Measurements from ENCODE around the gene B3GALT4.

DNA sequence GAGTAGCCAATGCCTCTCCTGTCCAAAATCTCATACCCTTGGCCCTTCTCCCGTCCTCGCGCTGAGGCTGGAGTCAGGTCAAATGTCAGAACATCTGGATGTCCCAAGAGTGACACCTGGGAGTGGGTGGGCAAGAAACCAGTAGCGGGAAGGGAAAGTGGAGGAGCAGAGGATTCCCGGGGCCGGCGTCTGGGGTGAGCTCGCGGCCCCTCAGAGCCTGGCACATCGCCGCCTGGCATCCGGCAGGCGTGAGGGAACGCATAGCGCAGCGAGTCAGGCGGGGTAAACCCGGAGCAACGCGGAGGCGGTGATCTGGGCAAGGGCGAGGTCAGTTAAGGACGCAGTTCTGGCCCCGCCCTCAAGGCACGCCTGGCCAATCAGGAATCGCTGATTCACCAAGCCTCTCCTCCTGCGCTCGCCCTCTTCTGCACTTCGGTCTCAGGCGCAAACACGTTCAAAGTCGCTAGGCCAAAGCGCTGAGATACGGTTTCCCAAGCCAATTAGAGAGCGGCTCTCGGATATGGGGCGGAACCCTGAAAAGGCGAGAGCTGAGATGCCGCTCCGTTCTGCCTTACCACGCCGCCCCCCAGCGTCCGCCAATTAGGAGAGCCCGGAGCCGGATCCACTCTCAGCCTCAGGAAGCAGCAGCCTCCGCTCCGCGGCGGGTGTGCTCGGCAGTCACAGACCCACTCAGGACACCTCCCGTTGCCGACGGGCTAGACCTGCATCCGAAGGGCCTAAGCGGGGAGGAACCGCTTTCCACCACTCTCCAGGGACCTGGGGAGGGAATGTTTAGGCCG, 27.8 kb upstream of the B3GALT4 start:
- TF ChIP-seq, protein P1, sequence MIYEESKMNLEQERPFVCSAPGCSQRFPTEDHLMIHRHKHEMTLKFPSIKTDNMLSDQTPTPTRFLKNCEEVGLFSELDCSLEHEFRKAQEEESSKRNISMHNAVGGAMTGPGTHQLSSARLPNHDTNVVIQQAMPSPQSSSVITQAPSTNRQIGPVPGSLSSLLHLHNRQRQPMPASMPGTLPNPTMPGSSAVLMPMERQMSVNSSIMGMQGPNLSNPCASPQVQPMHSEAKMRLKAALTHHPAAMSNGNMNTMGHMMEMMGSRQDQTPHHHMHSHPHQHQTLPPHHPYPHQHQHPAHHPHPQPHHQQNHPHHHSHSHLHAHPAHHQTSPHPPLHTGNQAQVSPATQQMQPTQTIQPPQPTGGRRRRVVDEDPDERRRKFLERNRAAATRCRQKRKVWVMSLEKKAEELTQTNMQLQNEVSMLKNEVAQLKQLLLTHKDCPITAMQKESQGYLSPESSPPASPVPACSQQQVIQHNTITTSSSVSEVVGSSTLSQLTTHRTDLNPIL (CRISPR knock-in tag; IDR thresholded peaks at IDR 0.05; ENCODE audit: low read depth), result no peak
- no peak for TF ChIP-seq ARNTL (CRISPR knock-in tag; IDR thresholded peaks at IDR 0.05; ENCODE audit: borderline replicate concordance, low read depth)
- TF ChIP-seq ZFP30 (CRISPR knock-in tag; IDR thresholded peaks at IDR 0.05), result no peak
- TF ChIP-seq RARB (CRISPR knock-in tag; IDR thresholded peaks at IDR 0.05), result no peak
- TF ChIP-seq, protein P2, sequence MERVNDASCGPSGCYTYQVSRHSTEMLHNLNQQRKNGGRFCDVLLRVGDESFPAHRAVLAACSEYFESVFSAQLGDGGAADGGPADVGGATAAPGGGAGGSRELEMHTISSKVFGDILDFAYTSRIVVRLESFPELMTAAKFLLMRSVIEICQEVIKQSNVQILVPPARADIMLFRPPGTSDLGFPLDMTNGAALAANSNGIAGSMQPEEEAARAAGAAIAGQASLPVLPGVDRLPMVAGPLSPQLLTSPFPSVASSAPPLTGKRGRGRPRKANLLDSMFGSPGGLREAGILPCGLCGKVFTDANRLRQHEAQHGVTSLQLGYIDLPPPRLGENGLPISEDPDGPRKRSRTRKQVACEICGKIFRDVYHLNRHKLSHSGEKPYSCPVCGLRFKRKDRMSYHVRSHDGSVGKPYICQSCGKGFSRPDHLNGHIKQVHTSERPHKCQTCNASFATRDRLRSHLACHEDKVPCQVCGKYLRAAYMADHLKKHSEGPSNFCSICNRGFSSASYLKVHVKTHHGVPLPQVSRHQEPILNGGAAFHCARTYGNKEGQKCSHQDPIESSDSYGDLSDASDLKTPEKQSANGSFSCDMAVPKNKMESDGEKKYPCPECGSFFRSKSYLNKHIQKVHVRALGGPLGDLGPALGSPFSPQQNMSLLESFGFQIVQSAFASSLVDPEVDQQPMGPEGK (CRISPR knock-in tag; IDR thresholded peaks at IDR 0.05; ENCODE audit: borderline replicate concordance), result no peak
- TF ChIP-seq ZC3H10 (CRISPR knock-in tag; IDR thresholded peaks at IDR 0.05), result no peak
